Esophagus muscularis mucosa (tissue), 4 donors: ENCODE measurements around the gene AOAH. TPM values are rescaled to one million over a fixed set of nuclear protein-coding genes. Genes with fewer than 3 reads are reported as not detected.
A peak's percentile ranks its signal among the peaks of the same experiment; 100 is the strongest.

Experiments used
- DNase-seq: peaks from one replicate; pipeline ENCODE4 v3.0.0-alpha.2; 2017; ENCODE audit errors: extremely low spot score
- H3K27ac ChIP-seq, 4 donors: fragments of 200-600 bp; sonication (generic); replicated peaks in 1 of 4; 1 replicate in 3 of 4; 2 replicates in 1 of 4; pipeline ENCODE4 v1.5.1; 2016 to 2019; ENCODE audit warnings: mild to moderate bottlenecking in 1 of 4
- H3K27me3 ChIP-seq, 4 donors: fragments of 200-600 bp; sonication (generic); one replicate each; pipeline versions ENCODE4 v1.5.1 to v1.6.0; 2016 to 2019
- H3K36me3 ChIP-seq, 4 donors: fragments of 200-600 bp; sonication (generic); one replicate each; pipeline ENCODE4 v1.5.1; 2016 to 2019
- H3K4me1 ChIP-seq, 4 donors: fragments of 200-600 bp; sonication (generic); one replicate each; pipeline ENCODE4 v1.5.1; 2016 to 2019
- H3K4me3 ChIP-seq, 4 donors: fragments of 200-600 bp; sonication (generic); 1 replicate in 2 of 4; 2 replicates in 2 of 4; pipeline ENCODE4 v1.5.1; 2016 to 2019; ENCODE audit warnings: mild to moderate bottlenecking in 4 of 4, moderate library complexity in 1 of 4
- H3K9me3 ChIP-seq, 4 donors: fragments of 200-600 bp; sonication (generic); 1 replicate in 3 of 4; 2 replicates in 1 of 4; pipeline ENCODE4 v1.5.1; 2016 to 2019
- CTCF ChIP-seq, 3 experiments: fragments of 200-600 bp in 2 of 3; fragments of 450-650 bp in 1 of 3; sonication (generic) in 2 of 3; IDR thresholded peaks; one replicate each; pipeline ENCODE4 v1.5.1; 2017 to 2019; ENCODE audit warnings: antibody characterized with exemption in 3 of 3, mild to moderate bottlenecking in 2 of 3, moderate library complexity in 1 of 3
- EP300 ChIP-seq: sonication (generic); formaldehyde crosslinking; IDR thresholded peaks from one replicate; pipeline ENCODE4 v1.6.1; 2017; ENCODE audit warnings: antibody characterized with exemption
- POLR2A ChIP-seq: fragments of 450-650 bp; IDR thresholded peaks from one replicate; pipeline ENCODE4 v1.6.1; 2017; ENCODE audit warnings: antibody characterized with exemption, moderate library complexity, mild to moderate bottlenecking, low read depth
- POLR2AphosphoS5 ChIP-seq, 2 donors: sonication (generic); formaldehyde crosslinking; IDR thresholded peaks; one replicate each; pipeline ENCODE4 v1.6.1; 2017; ENCODE audit warnings: antibody characterized with exemption in 2 of 2
- WGBS: methylation state at CpG from one replicate; pipeline ENCODE4 v1.1.5; 2018; 5-methylcytosine and 5-hydroxymethylcytosine counted together
- intact Hi-C: fragments of 100-400 bp; cut with DNase I; formaldehyde crosslinking; loops from one replicate; pipeline ENCODE4 v1.15.1; 2023
- total RNA-seq, 4 donors: library from RNA; depleted of rRNA; stranded (reverse); fragments of >200 nt; gene quantifications; one replicate each; pipeline versions ENCODE4 v1.1.0 to v1.2.1, GENCODE V29; 2016

The AOAH gene
- total RNA-seq, 4 donors from 2014 or later, result 2.0 to 16.1 (median 4.5) TPM

- 78% methylated on average over 6 of the region's 6 CpGs for WGBS
- intact Hi-C loops, result no loop called here
- no peak overlapping the region for H3K27ac ChIP-seq
- no peaks in the 10 kb centered on the region for H3K4me1 ChIP-seq
- DNase-seq, result peak; percentile 4
- no peaks in the 10 kb centered on the region for H3K9me3 ChIP-seq
- H3K27me3 ChIP-seq, result no peaks in the 10 kb centered on the region
- H3K36me3 ChIP-seq, result no peaks in the 10 kb centered on the region
- H3K4me3 ChIP-seq, result no peak overlapping the region
- TF ChIP-seq CTCF (IDR thresholded peaks at IDR 0.05), result no peak
- no peak for TF ChIP-seq EP300
- TF ChIP-seq POLR2A, result no peak
- TF ChIP-seq POLR2AphosphoS5 (IDR thresholded peaks at IDR 0.05), result no peak
Observed at GRCh38 chr7:36742911-36743775, 18.8 kb upstream of the AOAH start.

- Histone ChIP-seq H3K4me1 (no peaks in the 10 kb centered on the region), H3K36me3 (no peaks in the 10 kb centered on the region), H3K9me3 (no peaks in the 10 kb centered on the region), H3K4me3 (no peak overlapping the region), H3K27ac (no peak overlapping the region), H3K27me3 (no peaks in the 10 kb centered on the region)
- WGBS, result 83% methylated on average over 3 of the region's 3 CpGs
- intact Hi-C loops, result no loop called here
- TF ChIP-seq POLR2A, result no peak
- no peak for DNase-seq
Observed at GRCh38 chr7:36741866-36742265, 17.6 kb upstream of the AOAH start.

DNA sequence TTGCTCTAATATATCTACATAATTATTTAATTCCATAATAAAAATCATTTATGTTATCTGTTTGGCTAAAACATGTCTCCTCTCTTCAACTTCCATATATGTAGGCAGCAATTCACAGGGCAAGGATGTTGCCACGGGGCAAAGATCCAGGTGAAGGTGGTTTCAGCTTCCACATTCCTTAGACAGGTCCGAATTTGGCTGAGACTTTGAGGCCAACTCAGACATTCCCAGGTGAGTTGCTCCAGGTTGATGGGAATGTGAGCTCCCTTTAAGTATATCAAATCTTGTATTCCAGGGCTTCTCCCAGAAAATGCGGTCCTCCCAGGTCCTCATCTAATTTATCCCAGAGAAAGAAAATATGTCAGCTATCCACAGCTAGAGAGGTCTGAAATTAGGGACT, 15.1 kb upstream of the AOAH start:
- intact Hi-C loops, result no loop called here
- H3K27ac ChIP-seq, result no peak overlapping the region
- no peak for DNase-seq
- H3K36me3 ChIP-seq, result no peaks in the 10 kb centered on the region
- TF ChIP-seq EP300 (no peak), POLR2A (no peak), POLR2AphosphoS5 (IDR thresholded peaks at IDR 0.05) (no peak), CTCF (IDR thresholded peaks at IDR 0.05) (no peak)
- WGBS, result 96% methylated on average over 3 of the region's 3 CpGs
- no peaks in the 10 kb centered on the region for H3K9me3 ChIP-seq
- H3K27me3 ChIP-seq, result no peaks in the 10 kb centered on the region
- H3K4me3 ChIP-seq, result no peak overlapping the region
- H3K4me1 ChIP-seq, result peaks cover 0 to 9% (median 0%) of the 10 kb centered on the region in 4 donors

DNA sequence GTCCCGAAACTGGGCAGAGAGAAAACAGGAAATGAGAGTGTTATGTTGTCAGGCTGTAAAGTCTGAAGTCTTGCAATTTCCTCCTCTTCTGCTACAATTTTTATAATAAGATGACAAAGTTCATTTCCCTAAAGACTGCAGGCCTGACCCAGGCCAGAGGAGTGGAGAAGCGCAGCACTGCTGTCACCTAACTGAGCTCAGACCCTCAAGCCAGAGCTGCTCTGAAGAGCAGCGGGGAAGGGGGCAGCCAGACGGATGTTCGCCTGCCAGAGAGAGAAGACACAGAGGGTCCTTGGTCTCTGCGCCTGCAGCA, 12.6 kb upstream of the AOAH start:
- H3K27ac ChIP-seq, result peak overlapping the region in 2 of 4 donors; percentile 3 to 11
- no peak overlapping the region for H3K4me3 ChIP-seq
- H3K27me3 ChIP-seq, result no peaks in the 10 kb centered on the region
- no peak for TF ChIP-seq POLR2A
- TF ChIP-seq CTCF (IDR thresholded peaks at IDR 0.05), result no peak
- TF ChIP-seq EP300, result no peak
- TF ChIP-seq POLR2AphosphoS5 (IDR thresholded peaks at IDR 0.05), result no peak
- intact Hi-C loops, result no loop called here
- H3K4me1 ChIP-seq, result peaks cover 0 to 9% (median 0%) of the 10 kb centered on the region in 4 donors
- DNase-seq, result no peak
- H3K36me3 ChIP-seq, result no peaks in the 10 kb centered on the region
- peaks cover 0 to under 1% (median 0%) of the 10 kb centered on the region in 4 donors for H3K9me3 ChIP-seq
- 75% methylated on average over 6 of the region's 6 CpGs for WGBS

GRCh38 chr7:36736090-36736898, 12.0 kb upstream of the AOAH start:
- no peak for TF ChIP-seq POLR2A
- Histone ChIP-seq H3K4me1 (peaks cover 0 to 9% (median 0%) of the 10 kb centered on the region in 4 donors), H3K27me3 (no peaks in the 10 kb centered on the region), H3K36me3 (no peaks in the 10 kb centered on the region), H3K9me3 (peaks cover 0 to 4% (median 0%) of the 10 kb centered on the region in 4 donors), H3K27ac (no peak overlapping the region), H3K4me3 (no peak overlapping the region)
- WGBS, result 76% methylated on average over 4 of the region's 4 CpGs
- no peak for DNase-seq
- intact Hi-C loops, result no loop called here
